Skin of body (tissue), 2 donors: ENCODE data around the gene PSMD13. TPM values are rescaled to one million over a fixed set of nuclear protein-coding genes. Genes with fewer than 3 reads are reported as not detected.
"Not testable (repeated sequence)": the region's sequence is repeated elsewhere in the genome, so short reads cannot be mapped to it uniquely, and the experiment has no call there.

ENCODE experiments used
- DNase-seq: peaks from one replicate; lab custom pipeline; 2025; lab: John Stamatoyannopoulos, UW
- total RNA-seq: library from RNA; depleted of rRNA; stranded (reverse); fragments of >200 nt; gene quantifications from one replicate; pipeline ENCODE4 v1.2.3, GENCODE V29; 2014

PSMD13 gene
- total RNA-seq, 1 donor from 2014 or later, result 95.7 TPM

DNA sequence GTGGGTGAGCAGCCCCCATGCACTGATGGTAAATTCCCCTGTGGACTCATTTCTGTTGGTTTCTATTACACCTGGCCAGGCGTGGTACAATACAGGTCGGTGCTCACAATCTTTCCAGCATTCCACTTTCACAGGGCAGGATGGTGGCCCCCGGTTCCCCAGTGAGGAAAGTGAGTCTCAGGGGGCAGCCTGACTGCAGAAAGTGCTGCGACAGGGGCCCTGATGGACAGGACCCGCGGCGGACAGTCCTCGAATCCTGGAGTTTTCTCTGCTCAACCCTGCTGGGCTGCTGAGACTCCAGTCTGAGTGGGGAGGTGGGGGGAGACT, 49.1 kb downstream of the PSMD13 start:
- DNase-seq, result no peak

DNA sequence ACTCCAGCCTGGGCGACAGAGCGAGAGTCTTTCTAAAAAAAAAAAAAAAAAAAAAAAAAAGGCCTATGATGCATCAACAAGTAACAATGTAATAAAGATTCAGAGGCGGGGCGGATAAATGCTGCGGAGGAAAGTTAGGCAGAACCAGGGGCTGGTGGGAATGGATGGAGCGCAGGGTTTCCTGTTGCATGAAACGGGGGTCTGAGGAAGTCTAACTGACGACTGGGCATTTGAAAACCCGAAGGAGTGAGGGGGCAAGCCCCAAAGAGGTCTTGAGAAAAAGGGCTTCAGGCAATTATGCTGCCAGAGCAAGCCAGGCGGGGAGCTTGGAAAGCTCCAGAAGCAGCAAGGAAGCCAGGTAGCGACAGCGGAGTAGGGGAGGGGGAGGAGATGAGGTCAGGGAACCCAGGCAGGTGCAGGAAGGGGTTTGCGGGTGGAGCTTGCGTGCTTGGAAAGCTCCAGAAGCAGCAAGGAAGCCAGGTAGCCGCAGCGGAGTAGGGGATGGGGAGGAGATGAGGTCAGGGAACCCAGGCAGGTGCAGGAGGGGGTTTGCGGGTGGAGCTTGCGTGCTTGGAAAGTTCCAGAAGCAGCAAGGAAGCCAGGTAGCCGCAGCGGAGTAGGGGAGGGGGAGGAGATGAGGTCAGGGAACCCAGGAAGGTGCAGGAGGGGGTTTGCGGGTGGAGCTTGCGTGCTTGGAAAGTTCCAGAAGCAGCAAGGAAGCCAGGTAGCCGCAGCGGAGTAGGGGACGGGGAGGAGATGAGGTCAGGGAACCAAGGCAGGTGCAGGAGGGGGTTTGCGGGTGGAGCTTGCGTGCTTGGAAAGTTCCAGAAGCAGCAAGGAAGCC, 50.4 kb downstream of the PSMD13 start:
- DNase-seq, result not testable (repeated sequence)

DNA sequence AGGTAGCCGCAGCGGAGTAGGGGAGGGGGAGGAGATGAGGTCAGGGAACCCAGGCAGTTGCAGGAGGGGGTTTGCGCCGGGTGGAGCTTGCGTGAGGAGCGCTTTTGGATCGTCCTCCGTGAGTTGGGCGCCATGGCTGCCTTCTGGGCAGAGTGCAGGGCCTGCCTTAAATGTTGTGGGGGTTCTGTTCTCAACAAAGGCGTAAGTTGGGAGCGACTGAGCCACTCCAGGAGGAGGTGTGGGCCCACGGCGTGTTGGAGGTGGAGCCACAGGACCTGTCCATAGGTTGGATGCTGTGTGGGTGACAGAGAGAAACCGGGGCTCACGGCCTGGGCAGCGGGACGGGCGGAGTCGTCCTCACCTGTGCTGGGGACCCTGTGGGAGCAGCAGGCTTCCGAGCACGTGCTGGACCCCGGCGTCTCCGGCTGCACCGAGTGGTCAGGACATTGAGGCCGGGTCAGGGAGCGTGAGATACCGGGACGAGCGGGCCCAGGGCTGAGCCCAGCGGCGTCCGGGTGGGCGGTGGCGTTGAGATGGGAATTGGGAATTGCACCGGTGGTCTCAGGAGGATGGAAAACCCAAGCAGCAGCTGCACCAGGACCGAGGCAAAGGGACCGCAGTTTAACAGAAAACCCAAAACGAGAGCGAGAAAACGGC, 51.2 kb downstream of the PSMD13 start:
- DNase-seq, result no peak

DNA sequence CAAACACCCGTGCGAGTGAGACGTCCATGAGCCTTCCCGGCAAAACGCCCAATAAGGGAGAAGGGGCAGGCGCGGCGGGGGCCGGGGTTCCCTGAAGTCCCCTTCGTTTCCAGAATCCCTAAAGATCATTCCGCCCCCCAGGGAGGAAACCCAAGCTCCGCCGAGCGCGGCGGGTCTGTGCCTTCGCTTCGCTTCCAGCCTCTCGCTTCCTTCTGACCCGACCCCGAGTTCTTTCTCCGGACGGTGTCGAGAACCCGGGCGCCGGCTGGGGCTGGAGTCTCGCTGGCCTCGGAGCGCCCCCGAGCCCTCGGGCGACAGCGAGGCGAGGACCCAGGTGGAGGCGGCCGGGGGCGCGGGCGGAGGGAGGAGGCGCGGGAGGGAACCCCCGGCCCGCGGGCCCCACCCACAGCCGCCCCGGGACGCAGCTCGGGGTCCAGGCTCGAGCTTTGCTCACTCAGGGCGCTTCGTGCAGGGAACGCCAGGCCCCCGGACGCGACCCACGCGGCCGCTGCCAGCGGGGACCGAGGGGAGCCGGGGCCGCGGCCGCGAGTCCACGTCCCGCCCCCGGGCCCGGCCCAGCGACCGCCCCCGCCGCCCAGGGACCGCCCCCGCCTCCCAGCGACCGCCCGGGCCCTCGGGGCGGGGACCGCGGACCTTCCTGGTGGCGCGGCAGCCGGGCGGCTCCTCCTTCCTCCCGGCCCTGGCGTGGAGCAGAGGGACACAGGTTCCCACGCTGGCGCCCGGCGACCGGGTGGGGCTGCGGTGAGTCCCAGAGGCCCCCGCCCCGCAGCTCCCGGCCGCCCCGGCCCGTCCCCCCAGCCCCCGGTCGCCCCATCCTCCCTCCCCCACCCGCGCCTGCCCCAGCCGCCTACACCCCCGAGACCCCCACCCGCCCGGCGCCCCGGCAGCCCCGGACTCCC, 52.0 kb downstream of the PSMD13 start, which contains the start of gene PGGHG:
Gene PGGHG, plus strand, starts transcription at position 649 of the 920 bp plus-strand sequence. CDS start 691 bp downstream, outside the sequence.
- no peak for DNase-seq

DNA sequence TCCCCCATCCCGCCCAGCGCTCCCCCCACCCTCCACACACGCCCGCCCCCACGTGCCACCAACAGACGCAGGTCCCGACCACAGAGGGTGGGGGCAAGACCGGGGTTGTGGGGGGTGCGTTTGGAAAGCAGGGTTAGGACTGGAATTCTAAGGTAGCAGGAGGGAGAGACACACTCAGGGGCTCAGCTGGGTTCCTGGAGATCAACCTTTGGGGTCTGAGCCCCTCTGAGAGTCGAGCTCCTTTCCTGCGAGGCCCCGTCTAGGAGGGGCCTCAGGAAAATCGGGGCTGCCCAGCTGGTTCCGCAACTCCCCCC, 52.6 kb downstream of the PSMD13 start:
- no peak for DNase-seq

DNA sequence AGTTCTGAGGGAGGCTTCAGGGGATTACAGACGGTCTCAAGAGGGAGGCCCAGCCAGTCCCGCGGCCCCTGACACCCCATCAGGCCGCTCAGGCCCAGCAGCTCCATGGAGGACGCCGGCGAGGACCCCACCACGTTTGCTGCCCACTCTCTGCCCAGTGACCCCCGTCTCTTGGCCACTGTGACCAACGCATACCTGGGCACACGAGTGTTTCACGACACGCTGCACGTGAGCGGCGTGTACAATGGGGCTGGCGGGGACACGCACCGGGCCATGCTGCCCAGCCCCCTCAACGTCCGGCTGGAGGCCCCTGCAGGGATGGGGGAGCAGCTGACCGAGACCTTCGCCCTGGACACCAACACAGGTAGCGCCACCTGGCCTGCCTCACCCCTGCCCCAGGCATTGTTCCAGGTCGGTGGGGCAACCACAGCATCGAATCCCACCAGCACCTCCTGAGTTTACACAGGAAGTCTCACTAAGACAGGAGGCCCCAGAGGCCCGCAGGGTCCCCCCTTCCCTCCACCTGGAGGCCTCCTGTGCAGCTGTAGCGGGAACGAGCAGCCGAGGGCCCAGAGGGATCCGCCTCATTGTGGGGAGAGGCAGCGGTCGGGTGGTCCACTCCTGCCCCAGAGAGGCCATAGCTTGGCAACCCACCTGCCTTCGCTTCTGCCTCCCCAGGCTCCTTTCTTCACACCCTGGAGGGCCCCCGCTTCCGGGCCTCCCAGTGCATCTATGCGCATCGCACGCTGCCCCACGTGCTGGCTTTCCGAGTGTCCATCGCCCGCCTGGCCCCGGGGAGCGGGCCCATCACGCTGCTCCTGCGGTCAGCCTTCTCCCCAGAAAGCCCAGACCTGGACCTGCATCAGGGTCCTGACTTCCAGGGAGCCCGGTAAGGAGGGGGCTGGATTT, 53.2 kb downstream of the PSMD13 start:
- no peak for DNase-seq

DNA sequence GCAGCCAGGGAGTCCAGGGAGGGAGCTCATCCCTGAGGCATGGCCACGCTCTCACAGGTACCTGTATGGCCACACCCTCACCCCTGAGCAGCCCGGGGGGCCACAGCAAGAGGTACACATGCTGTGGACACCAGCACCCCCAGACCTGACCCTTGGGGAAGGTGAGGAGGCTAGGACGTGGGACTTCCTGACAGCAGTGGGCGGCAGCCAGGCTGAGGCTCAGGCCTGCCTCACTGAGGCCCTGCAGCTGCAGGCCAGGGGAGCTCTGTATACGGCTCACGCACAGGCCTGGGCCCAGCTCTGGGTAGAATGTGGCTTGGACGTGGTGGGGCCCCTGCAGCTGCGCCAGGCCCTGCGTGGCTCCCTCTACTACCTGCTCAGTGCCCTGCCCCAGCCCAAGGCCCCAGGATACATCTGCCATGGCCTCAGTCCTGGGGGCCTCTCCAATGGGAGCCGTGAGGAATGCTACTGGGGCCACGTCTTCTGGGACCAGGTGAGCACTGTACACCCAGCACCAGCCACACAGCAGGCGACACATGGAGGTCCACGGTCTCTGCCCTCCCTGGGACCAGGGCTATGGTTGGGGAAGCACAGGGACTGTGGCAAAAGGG, 54.0 kb downstream of the PSMD13 start:
- DNase-seq, result no peak

DNA sequence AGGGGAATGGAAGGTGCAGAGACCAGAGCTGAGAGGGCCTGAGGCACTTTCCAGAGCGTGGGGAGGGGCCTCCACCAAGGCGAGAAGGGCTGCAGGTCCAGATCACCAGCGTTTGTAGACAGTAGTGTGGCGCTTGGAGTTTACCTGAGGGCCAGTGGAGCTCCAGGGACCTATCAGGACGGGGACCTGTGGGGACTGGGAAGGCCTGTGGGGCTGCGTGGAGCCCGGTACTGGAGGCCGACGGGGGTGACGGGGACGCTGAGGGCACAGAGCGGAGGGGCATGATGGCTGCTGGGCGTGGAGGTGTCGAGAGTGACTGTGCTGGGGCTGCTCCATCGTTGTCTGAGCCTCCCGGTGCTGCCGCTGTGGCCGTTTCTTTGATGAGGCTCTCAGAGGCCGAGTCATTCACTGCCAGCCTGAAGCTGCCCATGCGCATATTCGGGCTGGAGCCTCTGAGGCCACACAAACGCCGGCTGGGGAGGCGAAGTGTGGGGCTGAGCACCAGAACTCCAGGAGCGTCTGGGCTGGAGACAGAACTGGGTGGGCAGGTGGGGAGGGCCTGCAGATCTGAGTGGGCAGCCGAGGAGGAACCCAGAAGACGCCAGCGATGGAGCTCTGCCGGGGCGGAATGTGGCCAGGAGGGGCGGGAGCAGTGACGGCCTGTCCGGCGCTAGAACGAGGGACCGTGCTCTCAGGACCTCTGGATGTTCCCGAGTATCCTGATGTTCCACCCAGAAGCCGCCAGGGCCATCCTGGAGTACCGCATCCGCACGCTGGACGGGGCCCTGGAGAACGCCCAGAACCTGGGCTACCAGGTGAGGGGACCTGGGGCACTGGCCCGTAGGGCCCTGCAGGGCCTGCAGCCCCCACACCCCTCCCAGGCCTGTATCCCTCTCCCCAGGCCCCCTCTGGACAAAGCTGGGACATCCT, 54.8 kb downstream of the PSMD13 start:
- DNase-seq, result no peak

DNA sequence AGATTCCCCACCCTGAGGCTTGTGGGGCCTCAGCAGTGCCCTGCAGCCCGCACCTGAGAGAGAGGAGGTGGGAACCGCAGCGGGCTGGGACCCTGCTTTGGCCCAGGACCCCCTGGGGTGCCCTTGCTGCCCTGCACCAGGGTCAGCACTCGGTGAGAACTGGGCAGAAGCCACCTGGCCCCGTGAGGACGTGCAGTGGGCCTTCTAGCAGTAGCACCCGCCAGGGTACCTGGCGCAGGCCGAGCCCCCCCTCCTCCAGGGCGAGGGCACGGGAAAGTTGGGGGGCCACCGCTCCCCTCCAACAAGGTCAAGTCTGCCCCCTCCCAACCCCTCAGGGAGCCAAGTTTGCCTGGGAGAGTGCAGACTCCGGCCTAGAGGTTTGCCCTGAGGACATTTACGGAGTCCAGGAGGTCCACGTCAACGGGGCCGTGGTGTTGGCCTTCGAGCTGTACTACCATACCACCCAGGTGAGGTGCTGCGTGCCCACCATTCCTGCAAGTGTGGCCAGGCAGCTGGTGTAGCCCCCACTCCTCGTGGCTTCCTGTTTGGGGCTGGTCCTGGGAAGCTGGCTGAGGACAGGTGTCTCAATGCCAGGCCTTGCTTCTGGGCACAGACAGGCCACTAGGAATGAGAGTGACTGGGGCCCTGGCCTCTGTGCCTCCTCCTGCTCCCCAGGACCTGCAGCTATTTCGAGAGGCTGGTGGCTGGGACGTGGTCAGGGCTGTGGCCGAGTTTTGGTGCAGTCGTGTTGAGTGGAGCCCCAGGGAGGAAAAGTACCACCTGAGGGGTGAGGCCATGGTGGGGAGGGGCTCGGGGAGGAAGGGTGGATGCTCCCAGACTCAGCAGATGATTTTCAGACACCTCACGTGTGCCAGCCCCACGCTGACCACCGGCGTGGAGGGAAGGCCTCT, 55.7 kb downstream of the PSMD13 start:
- DNase-seq, result no peak

DNA sequence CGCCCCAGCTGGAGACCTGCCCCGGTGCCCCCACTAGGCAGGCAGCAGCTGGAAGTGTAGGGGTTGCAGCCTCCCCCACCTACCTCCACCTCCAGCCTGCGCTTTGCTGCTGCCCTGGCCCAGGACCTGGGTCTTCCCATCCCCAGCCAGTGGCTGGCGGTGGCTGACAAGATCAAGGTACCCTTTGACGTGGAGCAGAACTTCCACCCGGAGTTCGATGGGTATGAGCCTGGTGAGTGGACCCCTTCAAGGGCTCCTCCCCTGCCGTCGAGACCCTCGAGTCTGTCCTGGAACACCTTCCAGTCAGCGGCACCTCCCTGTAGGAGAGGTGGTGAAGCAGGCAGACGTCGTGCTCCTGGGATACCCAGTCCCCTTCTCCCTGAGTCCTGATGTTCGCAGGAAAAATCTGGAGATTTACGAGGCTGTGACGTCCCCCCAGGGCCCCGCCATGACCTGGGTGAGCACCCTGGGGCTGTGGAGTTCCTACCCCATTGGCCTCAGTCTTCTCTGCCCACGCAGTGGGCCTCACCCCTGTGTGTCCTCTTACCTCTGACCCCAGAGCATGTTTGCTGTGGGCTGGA, 56.6 kb downstream of the PSMD13 start:
- DNase-seq, result no peak

DNA sequence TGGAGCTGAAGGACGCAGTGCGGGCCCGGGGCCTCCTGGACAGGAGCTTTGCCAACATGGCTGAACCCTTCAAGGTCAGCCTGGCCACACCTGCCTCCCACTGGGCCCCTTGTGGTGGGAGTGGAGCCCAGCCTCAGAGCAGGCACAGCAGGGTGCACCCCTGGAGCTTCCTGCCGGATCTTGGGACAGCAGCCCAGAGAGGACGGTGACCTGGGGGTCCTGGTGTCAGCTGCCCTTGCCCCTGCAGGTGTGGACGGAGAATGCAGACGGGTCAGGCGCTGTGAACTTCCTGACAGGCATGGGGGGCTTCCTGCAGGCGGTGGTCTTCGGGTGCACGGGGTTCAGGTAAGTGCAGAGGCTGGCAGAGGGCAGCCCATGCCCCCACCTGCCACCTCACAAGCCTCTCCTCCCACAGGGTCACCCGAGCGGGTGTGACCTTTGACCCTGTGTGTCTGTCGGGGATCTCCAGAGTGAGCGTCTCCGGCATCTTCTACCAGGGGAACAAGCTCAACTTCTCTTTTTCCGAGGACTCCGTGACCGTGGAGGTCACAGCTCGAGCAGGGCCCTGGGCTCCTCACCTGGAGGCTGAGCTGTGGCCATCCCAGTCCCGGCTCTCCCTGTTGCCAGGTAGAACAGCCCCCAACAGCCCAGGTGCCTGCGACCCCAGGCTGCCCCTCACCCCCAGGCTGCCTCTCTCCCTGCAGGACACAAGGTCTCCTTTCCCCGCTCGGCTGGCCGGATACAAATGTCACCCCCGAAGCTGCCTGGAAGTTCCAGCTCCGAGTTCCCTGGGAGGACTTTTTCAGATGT, 57.3 kb downstream of the PSMD13 start:
- DNase-seq, result no peak

DNA sequence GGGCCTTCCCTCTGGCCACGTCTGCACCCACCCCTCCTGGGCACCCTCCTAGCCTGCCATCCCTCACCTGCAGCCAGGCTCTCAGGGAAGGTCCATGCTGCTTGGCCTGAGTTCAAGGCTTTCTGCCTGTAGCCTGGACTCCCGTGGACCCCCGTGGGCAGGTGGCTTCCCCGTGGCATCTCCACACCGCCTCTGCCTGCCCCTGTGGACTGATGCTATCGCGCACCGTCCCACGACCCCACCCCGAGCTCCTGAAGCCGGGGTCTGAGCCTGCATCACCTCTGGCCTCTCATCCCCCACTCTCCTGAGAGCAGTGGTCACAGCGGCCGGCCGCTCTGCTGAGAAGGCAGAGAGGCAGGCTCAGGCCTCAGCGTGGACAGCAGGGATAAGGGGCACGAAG, 58.0 kb downstream of the PSMD13 start:
- DNase-seq, result no peak

DNA sequence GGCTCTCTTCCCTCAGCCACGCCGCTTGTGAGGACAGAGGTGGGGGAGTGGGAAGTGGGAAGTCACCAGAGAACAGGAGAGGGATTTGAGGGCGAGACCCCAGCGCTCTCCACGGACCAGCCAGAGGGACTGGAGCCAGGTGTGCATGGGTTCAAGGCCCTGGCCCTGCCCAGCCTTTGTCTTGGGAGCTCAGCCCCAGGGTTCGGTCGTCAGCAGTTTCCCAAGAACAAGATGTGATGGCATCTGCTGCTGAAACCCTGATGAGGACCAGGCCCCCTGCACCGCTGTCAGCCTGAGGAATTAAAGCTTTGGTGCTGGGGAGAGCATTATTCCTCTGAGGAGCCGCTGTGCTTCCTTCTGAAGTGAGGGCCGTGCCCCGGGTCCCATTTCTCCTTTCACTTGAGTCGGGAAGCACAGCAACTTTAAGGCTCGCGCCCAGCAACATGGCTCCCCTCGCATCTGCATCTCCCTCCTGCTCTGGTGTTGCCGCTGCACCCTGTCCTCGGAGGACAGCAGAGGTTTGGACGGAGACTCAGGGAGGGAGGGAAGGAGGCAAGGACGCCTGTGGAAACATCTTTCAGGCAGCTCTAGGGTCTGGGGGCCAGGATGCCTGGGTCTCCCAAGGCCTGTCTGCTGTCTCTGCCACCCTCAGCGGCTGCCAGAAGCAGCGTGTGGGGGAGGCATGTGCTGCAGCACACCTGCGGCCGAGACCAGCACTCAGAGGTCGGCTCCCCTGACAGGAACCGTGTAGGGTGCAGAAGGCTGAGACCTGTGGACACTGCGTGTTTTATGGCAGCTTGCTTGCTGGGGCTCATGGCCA, 58.8 kb downstream of the PSMD13 start:
- DNase-seq, result no peak

DNA sequence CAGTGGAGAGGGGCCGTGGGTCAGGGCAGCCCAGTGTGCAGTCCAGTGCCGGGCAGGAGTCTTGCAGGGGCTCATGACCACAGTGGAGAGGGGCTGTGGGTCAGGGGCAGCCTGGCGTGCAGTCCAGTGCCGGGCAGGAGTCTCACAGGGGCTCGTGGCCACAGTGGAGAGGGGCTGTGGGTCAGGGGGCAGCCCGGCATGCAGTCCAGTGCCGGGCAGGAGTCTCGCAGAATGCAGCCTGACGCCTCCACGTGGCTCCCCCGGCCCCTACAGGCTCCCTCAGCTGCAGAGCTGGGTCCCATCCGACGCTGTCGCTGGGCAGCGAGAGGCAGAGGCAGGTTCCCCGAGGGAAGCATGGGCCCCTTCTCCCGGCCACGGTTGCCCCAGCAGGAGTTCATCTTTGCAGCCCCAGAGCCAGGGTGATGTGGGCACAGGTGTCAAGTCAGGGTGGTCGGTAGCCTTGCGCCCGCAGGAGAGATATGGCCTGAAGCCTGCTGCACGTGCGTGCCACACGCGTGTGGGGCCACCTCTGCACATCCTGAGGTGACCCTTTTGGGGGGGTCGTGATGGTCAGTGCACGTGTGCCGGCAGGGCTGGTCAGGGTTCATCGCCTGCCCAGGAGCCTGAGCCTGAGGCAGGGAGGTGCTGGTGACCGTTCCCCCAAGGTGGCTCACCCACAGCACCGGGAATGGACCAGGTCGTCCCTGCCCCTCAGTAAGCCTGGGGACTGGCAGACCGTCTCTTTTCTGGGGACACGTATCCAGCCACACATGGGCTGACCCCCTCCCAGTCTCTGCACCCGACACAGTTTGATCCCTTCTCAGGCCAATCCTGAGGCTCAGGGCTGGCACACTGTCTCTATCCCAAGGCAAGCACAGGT, 59.6 kb downstream of the PSMD13 start:
- no peak for DNase-seq

DNA sequence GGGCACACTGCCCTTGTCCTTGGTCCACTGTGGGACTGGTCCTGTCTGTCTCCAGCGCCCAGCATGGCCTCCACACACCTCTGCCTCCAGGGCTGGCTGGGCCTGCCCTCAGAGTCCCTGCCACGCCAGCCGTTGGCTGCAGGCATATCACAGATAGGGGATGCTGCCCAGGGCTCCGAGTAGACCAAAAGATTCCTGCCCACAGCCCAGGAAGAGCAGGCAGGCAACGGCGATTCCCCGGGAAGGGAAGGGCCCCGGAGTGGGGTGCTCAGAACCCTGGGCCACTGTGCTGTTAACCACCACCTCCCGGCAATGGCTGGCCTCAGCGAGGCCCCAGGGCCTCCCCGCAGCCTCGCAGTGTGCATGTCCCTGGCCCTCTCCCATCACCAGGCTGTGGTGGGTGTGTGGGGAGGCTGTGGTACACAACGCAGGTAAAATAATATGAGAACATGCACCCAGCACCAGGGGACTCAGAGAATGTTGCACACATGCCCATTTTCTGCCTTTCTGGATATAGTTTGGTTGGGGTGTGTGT, 60.3 kb downstream of the PSMD13 start:
- no peak for DNase-seq
